Activated CD8-positive, alpha-beta memory T cell treated with anti-CD3 and anti-CD28 coated beads for 1 hour (primary cell): ENCODE data around the gene TUBE1.

ENCODE experiments used
- DNase-seq, 2 donors: peaks; one replicate each; pipeline ENCODE4 v3.0.0-alpha.2; 2020; ENCODE audit warnings: low read depth in 1 of 2; ENCODE audit errors: extremely low read depth in 1 of 2

TUBE1 gene

DNA sequence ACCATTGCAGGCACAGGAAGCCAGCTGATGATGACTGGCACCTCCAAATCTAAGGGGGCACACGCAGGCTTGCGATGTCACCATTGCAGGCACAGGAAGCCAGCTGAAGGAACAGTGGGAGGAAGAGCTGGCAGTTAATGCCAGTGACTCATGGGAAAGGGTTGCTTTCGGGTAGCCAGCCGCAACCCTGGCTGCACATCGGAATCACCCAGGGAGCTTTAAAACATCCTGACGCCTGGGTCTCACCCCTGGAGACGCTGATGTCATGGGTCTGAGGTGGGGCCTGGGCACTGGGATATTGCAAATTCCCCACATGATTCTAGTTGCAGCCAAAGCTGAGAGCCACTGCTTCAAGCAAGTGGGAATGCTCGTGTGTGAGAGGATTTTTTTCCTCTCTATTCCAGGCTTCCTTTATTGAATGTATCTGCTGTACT is 49.5 kb downstream of the TUBE1 start:
- DNase-seq, result no peak

DNA sequence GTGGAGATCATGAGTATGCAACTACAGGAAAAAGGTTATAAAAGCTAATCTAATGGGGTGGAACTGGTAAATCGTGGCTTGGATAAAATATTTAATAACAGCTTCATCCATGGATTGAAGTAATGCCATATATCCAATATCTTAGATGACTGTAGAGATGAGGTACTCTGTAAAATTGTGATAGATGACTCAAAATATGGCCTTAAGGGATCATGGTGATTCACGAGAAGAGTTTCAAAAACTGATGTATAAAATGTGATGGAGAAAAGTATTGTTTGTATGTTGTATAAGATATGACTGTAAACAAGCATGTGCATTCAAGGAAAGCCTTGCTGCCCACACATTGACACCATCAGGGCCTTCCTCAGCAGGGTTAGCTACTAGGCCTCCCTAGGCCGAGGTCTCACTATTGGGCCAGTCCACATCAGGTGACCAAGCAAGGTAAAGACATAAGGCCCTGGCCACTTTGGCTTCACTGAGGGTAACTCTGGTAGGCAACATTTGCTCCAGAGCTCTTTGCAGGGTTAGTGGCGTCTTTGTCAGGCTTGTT is 51.1 kb downstream of the TUBE1 start:
- no peak for DNase-seq

DNA sequence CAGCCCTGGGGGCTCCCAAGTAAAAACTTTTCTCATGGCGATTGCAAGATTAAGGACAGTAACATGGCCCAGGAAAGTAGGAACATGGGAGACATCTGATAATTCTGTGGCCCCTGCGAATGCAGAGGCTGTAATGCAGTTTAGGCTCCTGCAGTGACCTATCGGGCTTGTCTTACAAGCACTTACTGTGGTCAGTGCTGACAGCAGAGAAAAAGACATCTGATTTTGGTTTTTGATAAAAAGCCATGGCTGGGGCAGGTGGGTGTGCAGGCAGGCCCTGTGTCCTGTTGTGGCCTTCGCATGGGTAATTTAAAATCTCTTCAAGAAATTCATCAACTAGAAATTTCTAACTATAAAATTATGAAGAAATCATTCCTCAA is 52.7 kb downstream of the TUBE1 start:
- no peak for DNase-seq

DNA sequence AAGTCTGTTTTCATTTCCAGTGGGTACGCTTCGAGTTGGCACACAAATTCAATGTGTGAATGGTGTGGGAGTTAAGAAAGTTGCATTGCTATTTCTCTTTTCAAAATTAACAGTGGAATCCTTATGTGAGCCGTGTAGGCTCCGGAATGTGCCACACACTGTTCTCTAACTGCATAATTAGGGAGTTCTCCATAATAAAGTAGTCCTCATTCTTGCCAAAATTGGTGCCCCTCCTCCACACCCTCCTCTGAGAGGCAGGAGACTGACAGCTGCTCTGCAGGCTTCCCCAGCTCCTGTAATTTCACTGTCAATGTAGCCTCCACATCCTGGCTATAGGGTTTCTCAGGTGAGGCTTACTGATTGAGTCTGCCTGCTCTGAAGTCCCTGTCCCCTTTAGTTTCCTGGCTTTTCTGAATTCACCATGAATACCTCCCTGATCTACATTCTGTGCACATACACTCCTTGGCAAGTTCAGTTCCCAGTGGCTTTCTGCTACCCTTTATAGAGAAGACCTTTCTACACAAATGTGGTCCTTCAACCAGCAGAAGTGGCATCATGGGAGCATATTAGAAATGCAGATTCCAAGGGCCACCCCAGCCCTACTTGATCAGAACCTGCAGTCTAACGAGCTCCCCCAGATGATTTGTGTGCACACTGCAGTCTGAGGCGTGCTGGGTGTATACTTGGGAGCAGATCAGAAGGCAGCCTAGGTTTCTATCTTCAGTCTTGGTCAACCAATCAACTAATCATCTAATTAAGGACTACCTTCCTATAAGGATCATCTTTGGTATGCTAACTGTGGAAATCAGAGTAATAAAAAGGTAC is 53.3 kb downstream of the TUBE1 start:
- DNase-seq, result no peak

DNA sequence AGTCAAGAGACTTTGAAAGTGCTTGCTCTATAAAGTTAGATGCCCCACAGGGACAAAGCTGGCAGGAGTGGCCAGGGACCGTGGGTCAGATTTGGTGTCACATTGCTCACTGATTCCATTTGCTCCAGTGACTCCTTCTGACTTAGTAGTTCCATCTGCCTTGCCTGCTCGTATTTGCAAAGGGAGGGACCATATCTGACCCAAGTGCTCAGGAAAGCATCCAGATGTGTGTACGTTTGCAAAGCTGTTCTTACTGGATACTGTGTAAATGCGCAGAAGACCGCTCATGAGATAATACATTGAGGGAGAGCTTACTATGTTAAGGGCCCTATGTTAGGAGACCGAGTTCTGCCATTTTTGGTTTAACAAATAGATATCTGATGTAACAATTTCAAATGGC is 54.6 kb downstream of the TUBE1 start:
- DNase-seq, result no peak

DNA sequence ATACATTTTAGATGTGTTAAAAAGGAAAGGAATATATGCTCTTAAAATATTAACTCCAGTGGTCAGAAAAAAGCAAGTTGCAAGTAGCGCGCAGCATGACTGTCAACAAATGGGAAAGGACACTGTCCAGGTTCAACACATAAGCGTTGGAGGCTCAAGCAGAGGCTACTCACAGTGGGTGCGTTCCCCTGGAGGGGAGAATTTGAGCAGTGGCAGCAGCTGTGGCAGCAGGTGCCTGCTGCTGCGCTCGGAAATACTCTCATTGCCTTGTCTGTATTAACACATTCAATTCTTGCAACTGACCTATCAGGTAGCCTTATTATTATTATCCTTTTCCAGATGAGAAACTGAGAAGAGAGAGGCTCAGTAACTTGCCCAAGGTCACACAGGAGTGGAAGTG is 55.3 kb downstream of the TUBE1 start:
- DNase-seq, result no peak

DNA sequence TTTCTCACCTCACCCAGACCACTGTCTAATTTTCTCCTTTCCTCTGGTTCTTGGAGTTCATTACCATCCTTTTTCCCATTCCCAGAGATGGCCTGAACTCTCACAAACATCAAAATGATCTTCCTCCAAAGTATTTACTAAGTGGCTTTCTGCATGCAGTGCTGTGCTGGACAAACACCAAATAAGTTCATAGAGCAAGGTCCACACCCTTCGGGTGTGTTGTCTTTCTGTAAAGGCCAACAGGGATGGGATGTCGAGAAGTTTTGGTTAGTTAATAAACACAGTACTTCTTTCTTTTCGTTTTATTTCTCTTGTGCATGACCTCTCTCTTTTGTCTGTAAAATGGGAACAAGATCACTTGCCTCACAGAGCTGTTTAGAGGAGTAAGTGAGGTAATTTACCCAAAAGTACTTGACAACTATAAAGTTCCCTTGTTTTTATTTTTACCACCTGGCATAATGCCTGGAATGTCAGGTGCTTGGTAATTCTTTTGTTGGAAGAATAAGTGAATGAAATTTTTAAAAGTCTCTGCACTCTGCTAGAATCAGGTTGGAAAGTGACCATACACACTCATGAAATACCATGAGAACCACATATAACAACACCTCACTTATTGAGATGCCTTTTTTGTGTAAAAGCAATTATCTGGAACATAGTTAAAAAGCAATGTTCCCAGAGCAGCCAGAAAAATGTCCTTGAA is 56.2 kb downstream of the TUBE1 start:
- DNase-seq, result no peak

DNA sequence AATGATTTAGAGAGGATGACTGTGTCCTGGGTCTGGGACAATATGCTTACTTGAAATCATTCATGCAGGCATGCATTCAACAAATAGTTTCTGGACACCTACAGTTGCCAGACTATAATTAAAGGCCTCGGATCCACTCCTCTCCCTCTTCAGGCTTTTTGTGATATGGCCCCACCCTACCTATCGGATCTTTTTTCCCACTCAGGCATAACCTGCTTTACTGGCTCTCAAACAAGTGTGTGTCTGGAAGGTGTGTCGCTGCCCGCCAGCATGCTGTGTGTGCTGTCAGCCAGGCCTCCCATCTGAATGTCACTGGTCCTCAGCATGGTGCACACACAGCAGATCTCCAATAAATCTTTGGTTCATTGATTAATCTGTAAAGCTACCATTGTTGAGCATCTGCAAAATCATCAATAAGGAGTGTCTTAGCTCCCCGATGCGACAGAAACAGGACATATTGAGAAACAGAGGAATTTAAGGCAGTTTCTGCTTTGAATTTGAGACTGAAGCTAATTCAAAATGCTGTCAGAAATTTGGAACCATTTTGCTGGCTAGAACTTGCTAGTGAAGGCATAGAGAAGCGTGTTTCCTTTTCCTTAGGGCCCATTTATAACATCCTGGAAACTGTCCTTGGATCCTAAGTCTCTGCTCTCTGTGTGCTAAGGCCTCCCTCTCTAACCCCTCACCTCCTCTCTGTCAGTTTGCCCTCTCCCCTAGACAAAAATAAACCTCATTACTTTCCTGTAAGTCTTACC is 56.9 kb downstream of the TUBE1 start:
- no peak for DNase-seq

DNA sequence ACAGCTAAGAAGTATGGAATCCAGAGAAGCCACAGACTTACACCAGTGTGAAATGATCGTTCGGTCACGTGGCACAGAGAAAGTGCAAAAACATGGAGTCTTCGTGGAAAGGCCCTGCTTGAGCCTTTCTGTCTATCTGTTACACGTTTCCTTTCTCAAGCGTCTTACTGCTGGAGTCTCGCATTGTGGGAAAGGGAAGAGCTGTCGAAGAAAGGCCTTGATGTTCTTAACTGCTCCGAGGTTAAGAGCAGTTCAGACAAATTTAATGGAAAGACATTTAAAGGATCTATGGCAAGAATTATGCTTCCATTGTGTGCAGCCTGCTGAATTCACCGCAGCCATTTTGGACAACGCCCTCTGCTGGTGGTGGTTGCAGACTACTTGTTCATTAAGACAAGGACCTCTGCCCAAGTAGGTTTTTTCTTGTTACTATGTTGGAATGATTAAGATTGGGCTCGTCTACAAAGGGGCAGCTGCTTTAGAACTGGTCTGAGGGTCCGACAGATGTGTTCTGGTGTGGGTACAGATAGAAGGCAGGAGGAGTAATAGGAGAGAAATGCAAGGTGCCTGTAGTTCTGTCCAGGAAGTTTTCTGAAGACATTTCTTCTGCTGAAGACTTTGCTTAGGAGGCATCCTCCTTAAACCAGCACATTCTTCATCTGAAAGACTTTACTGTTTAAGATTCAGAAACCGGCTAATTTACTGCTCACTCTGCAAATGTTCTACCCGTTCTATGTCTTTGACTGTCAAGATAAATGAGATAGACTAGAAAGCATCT is 58.0 kb downstream of the TUBE1 start:
- DNase-seq, result peak in 1 of 2 donors; percentile 39

DNA sequence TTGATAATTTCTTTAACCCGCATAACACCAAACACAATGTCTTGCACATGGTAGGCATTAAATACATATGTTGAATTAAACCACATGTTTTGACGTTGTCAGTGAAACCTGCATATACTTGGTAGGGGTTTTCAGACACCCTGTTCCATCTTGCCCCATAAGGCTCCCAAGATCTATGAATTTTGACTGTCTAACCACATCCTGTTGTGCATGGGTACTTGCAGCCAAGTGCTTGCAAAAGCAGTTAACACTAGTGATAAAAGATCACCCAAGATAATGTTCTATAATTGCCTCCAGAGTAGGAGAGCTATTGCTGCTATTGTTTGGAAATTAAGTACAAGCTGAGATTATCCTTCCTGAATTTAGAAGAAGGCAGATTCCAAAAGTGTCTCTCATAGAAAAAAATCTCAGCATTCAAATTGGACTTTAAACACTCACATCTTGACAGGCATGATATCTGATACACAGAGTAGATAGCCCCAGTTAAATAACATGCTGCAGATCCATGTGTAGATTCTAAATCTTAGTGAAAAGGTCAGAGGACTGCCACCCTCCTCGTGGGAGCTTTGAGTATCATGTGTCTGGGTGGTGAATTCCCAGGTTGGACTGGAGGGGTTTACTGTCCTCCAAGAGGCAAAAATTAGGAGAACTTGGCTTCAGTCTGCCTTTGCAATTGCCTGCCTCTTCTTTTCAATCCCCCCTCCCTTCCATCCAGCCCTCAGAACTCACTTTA is 59.2 kb downstream of the TUBE1 start:
- DNase-seq, result no peak

DNA sequence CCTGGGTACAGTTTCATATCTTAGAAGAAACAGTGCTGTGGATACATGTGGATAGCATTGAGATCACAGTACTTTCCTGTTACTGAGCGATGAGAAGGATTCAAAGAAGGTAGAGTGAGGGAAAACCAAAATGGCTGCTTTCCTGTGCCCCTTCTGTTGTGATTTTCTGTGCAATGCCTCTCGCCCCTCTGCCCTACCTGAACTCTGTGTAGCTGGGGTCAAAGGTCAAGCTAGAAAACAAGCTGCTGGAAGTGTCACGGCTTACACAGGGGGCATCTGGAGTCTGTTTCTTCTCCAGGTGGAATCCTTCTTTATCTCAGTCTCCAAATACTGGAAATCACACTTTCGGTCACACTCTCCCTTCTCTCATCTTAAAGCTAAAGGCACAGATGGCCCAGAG is 60.3 kb downstream of the TUBE1 start:
- no peak for DNase-seq

DNA sequence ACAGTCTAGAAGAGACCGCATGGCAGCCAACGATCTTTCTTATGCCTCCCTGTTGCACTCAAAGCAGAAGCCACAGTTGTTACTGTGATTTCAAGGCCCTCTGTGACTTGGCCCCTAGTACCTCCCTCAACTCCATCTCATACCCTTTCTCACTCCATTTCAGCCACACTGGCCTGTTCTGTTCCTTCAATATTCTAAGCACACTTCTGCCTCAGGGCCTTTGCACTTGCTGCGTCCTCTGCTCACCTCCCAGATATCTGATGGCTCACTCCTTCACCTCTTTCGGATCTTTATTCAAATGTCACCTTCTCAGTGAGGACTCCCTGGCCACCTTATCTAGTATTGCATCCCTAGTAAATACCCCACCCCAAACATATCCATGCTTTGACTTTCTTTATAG is 62.8 kb downstream of the TUBE1 start:
- DNase-seq, result no peak

DNA sequence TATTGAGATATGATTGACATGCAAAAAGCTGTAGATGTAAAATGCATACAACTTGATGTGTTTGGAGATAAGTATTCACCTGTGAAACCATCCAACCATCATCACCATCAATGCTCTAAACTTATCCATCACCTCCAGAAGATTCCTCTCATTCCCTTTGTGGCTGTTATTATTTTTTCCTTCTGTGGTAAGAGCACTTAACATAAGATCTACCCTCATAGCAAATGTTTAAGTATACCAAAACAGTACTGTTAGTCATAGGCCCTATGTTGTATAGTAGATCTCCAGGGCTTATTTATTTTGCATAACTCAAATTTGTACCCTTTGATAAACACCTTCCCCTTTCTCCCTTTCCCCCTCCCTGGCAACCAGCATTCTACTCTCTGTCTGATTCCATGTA is 64.5 kb downstream of the TUBE1 start:
- DNase-seq, result no peak

DNA sequence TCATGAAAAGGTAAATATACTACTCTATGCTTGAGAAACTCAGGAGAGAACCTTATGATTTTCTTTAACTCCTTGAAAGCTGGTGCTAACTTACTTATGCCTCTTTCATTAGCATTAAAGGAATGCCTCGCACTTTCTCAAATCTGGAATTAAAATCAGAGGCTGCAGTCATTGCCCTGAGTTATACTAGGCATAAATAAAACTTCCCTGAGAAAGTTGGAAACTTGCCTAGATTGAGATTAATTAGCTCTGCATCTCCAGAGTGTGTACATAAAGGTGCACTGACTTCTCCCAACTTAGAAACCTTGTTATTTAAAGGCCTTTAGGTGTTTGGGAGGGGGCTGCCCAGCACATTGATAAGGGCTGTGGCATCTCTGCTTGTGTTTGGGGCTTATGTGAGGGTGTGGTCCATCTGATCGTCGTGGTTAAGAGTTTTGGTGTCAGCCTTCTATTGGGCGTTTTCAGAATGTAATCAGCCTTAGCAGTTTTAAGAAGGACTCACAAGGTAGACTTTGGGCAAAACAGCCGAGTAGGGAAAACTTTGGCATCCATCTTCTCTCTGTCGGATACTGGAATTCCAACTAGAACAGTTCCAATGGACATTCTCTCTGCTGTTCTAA is 65.5 kb downstream of the TUBE1 start:
- DNase-seq, result no peak
